Activated T-cell treated with anti-CD3 and anti-CD28 coated beads, Interleukin-2, amount 50 U/mL, for 48 hours (primary cell): ENCODE data around the gene FASTK.
"Not testable (repeated sequence)": the region's sequence is repeated elsewhere in the genome, so short reads cannot be mapped to it uniquely, and the experiment has no call there.

Experiments used
- DNase-seq, 2 experiments: peaks; one replicate each; pipeline ENCODE4 v3.0.0-alpha.2; 2020

The FASTK gene

GRCh38 chr7:151026771-151027727 is 53.6 kb downstream of the FASTK start:
- DNase-seq, result not testable (repeated sequence)
